Measurements from ENCODE around the gene C2CD5. TPM values are rescaled to one million over a fixed set of nuclear protein-coding genes. Genes with fewer than 3 reads are reported as not detected.

The C2CD5 gene, protein sequence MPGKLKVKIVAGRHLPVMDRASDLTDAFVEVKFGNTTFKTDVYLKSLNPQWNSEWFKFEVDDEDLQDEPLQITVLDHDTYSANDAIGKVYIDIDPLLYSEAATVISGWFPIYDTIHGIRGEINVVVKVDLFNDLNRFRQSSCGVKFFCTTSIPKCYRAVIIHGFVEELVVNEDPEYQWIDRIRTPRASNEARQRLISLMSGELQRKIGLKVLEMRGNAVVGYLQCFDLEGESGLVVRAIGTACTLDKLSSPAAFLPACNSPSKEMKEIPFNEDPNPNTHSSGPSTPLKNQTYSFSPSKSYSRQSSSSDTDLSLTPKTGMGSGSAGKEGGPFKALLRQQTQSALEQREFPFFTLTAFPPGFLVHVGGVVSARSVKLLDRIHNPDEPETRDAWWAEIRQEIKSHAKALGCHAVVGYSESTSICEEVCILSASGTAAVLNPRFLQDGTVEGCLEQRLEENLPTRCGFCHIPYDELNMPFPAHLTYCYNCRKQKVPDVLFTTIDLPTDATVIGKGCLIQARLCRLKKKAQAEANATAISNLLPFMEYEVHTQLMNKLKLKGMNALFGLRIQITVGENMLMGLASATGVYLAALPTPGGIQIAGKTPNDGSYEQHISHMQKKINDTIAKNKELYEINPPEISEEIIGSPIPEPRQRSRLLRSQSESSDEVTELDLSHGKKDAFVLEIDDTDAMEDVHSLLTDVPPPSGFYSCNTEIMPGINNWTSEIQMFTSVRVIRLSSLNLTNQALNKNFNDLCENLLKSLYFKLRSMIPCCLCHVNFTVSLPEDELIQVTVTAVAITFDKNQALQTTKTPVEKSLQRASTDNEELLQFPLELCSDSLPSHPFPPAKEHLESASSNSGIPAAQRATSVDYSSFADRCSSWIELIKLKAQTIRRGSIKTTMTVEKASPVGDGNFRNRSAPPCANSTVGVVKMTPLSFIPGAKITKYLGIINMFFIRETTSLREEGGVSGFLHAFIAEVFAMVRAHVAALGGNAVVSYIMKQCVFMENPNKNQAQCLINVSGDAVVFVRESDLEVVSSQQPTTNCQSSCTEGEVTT
- total RNA-seq, result 29.1 and 29.5 TPM in 2 replicates

DNA sequence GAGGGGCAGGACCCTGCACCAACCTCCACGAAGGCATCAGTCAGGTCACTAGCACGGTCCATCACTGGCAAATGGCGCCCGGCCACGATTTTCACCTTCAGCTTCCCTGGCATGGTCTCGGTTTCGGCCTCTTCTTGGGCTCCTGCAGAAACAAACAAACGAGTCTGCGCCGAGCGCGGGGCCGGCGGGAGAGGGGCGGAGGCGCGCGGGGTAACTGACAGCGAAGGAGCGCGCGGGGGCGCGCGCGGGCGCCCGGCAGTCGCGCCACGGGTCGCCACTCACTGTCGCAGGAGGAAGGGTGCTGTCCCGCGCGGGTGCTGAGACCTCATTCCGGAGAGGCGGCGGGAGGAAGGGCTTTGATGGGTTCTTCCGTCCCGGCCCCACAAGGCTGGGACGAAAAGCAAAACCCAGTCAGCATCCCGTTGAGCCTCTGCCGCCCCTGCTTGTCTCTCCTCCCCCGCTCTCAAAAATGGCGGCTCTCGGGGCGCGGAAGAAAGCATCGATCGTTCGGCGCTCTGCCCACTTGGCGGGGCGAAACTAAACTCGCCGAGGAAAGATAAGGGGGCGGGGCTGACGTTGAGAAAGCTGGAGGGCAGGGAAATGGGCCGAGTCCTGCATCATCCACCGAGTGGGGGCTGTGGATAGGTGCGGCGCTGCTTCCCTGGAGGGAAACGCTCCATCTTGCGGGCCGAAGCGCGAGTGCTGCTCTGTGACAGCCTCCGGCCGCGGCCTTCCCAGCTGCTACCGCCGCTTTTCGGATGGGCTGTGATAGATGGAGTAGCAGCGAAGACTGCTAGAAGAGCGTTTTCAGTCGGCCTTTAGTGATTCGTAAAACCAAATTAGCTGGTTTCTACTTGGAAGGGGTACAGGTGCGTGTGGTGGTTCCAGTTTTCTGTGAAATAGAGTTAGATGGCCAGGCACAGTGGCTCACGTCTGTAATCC lies at the start of gene C2CD5:
TSS of gene C2CD5 (minus strand) at position 505 of the 942 bp plus-strand sequence. CDS start at position 113, 392 bp downstream.

Other genes starting within 250 kb of the C2CD5 start
- gene ST8SIA1, start 209.8 kb downstream of the C2CD5 start, total RNA-seq, result 10.1 and 17.4 TPM in 2 replicates
- 45.7 and 48.6 TPM in 2 replicates for gene ETNK1, start 80.6 kb upstream of the C2CD5 start, total RNA-seq